ENCODE measurements around the gene CNTN4. TPM values are rescaled to one million over a fixed set of nuclear protein-coding genes. Genes with fewer than 3 reads are reported as not detected.

Gene CNTN4
- total RNA-seq, 1 donor from 2014 or later, result 48.3 TPM

GRCh38 chr3:2653706-2654105, 555.0 kb downstream of the CNTN4 start:
- H3K36me3 Mint-ChIP-seq (ENCODE audit: unreplicated experiment), result no peaks in the 10 kb centered on the region
- H3K4me3 Mint-ChIP-seq (ENCODE audit: unreplicated experiment), result no peak overlapping the region
- TF ChIP-seq CTCF (IDR thresholded peaks at IDR 0.05), result no peak
- no peak overlapping the region for H3K27ac Mint-ChIP-seq (ENCODE audit: unreplicated experiment)
- no peaks in the 10 kb centered on the region for H3K4me1 Mint-ChIP-seq (ENCODE audit: unreplicated experiment)
- DNase-seq (ENCODE audit: extremely low spot score, unreplicated experiment), result no peak
- H3K27me3 Mint-ChIP-seq (ENCODE audit: unreplicated experiment), result no peaks in the 10 kb centered on the region
- H3K9me3 Mint-ChIP-seq (ENCODE audit: unreplicated experiment), result peaks cover 31% of the 10 kb centered on the region

GRCh38 chr3:2655229-2655701, 556.6 kb downstream of the CNTN4 start:
- H3K27me3 Mint-ChIP-seq (ENCODE audit: unreplicated experiment), result no peaks in the 10 kb centered on the region
- H3K27ac Mint-ChIP-seq (ENCODE audit: unreplicated experiment), result no peak overlapping the region
- TF ChIP-seq CTCF (IDR thresholded peaks at IDR 0.05), result no peak
- DNase-seq (ENCODE audit: extremely low spot score, unreplicated experiment), result no peak
- no peak overlapping the region for H3K4me3 Mint-ChIP-seq (ENCODE audit: unreplicated experiment)
- H3K4me1 Mint-ChIP-seq (ENCODE audit: unreplicated experiment), result no peaks in the 10 kb centered on the region
- H3K9me3 Mint-ChIP-seq (ENCODE audit: unreplicated experiment), result peaks cover 20% of the 10 kb centered on the region
- no peaks in the 10 kb centered on the region for H3K36me3 Mint-ChIP-seq (ENCODE audit: unreplicated experiment)

GRCh38 chr3:2656806-2657777, 558.4 kb downstream of the CNTN4 start:
- no peak for DNase-seq (ENCODE audit: extremely low spot score, unreplicated experiment)
- Mint-ChIP-seq H3K4me1 (ENCODE audit: unreplicated experiment) (no peaks in the 10 kb centered on the region), H3K27ac (ENCODE audit: unreplicated experiment) (no peak overlapping the region), H3K4me3 (ENCODE audit: unreplicated experiment) (no peak overlapping the region), H3K27me3 (ENCODE audit: unreplicated experiment) (no peaks in the 10 kb centered on the region), H3K9me3 (ENCODE audit: unreplicated experiment) (peaks cover 13% of the 10 kb centered on the region), H3K36me3 (ENCODE audit: unreplicated experiment) (no peaks in the 10 kb centered on the region)
- TF ChIP-seq CTCF (IDR thresholded peaks at IDR 0.05), result no peak

GRCh38 chr3:2657971-2658370, 559.3 kb downstream of the CNTN4 start:
- DNase-seq (ENCODE audit: extremely low spot score, unreplicated experiment), result no peak
- Mint-ChIP-seq H3K27ac (ENCODE audit: unreplicated experiment) (no peak overlapping the region), H3K36me3 (ENCODE audit: unreplicated experiment) (no peaks in the 10 kb centered on the region), H3K27me3 (ENCODE audit: unreplicated experiment) (no peaks in the 10 kb centered on the region), H3K4me1 (ENCODE audit: unreplicated experiment) (no peaks in the 10 kb centered on the region), H3K4me3 (ENCODE audit: unreplicated experiment) (no peak overlapping the region), H3K9me3 (ENCODE audit: unreplicated experiment) (peaks cover 11% of the 10 kb centered on the region)
- no peak for TF ChIP-seq CTCF (IDR thresholded peaks at IDR 0.05)

GRCh38 chr3:2659896-2660295, 561.2 kb downstream of the CNTN4 start:
- no peak overlapping the region for H3K4me3 Mint-ChIP-seq (ENCODE audit: unreplicated experiment)
- no peak for TF ChIP-seq CTCF (IDR thresholded peaks at IDR 0.05)
- H3K9me3 Mint-ChIP-seq (ENCODE audit: unreplicated experiment), result peaks cover 11% of the 10 kb centered on the region
- no peak for DNase-seq (ENCODE audit: extremely low spot score, unreplicated experiment)
- H3K27ac Mint-ChIP-seq (ENCODE audit: unreplicated experiment), result no peak overlapping the region
- no peaks in the 10 kb centered on the region for H3K4me1 Mint-ChIP-seq (ENCODE audit: unreplicated experiment)
- H3K36me3 Mint-ChIP-seq (ENCODE audit: unreplicated experiment), result no peaks in the 10 kb centered on the region
- H3K27me3 Mint-ChIP-seq (ENCODE audit: unreplicated experiment), result no peaks in the 10 kb centered on the region

Data from osteocyte (in vitro differentiated cells).